ENCODE measurements around the gene OR51T1.

DNA sequence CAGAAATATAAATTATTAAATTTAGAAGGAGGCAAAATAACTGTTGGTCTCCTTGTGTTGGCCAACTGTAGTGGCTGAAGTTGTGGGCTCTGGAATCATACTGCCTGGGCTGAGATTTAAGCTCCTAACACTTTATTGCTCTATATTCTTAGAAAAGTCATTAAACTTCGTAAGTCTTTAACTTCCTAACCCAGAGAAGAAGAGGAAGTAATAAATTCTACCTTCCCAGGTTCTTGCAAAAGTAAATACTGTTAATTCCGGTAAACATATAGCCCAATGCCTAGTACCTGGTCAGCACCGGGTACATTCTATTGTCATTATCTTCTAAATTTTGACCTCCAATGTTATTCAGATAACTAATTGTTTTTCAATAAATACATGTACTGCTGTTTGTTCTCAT is 4.5 kb downstream of the OR51T1 start:
- no peak for TF ChIP-seq POLR2AphosphoS5 (IDR thresholded peaks at IDR 0.05)
- TF ChIP-seq, protein P1, sequence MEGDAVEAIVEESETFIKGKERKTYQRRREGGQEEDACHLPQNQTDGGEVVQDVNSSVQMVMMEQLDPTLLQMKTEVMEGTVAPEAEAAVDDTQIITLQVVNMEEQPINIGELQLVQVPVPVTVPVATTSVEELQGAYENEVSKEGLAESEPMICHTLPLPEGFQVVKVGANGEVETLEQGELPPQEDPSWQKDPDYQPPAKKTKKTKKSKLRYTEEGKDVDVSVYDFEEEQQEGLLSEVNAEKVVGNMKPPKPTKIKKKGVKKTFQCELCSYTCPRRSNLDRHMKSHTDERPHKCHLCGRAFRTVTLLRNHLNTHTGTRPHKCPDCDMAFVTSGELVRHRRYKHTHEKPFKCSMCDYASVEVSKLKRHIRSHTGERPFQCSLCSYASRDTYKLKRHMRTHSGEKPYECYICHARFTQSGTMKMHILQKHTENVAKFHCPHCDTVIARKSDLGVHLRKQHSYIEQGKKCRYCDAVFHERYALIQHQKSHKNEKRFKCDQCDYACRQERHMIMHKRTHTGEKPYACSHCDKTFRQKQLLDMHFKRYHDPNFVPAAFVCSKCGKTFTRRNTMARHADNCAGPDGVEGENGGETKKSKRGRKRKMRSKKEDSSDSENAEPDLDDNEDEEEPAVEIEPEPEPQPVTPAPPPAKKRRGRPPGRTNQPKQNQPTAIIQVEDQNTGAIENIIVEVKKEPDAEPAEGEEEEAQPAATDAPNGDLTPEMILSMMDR (IDR thresholded peaks at IDR 0.05) = no peak
